CD4-positive, alpha-beta T cell treated with Interferon gamma for 1 hour (primary cell): ENCODE results near the gene DENND2A.
"Not testable (repeated sequence)": the region's sequence is repeated elsewhere in the genome, so short reads cannot be mapped to it uniquely, and the experiment has no call there.

Source experiments
- DNase-seq: peaks from one replicate; pipeline ENCODE4 v3.0.0-alpha.2; 2020

DENND2A gene, protein sequence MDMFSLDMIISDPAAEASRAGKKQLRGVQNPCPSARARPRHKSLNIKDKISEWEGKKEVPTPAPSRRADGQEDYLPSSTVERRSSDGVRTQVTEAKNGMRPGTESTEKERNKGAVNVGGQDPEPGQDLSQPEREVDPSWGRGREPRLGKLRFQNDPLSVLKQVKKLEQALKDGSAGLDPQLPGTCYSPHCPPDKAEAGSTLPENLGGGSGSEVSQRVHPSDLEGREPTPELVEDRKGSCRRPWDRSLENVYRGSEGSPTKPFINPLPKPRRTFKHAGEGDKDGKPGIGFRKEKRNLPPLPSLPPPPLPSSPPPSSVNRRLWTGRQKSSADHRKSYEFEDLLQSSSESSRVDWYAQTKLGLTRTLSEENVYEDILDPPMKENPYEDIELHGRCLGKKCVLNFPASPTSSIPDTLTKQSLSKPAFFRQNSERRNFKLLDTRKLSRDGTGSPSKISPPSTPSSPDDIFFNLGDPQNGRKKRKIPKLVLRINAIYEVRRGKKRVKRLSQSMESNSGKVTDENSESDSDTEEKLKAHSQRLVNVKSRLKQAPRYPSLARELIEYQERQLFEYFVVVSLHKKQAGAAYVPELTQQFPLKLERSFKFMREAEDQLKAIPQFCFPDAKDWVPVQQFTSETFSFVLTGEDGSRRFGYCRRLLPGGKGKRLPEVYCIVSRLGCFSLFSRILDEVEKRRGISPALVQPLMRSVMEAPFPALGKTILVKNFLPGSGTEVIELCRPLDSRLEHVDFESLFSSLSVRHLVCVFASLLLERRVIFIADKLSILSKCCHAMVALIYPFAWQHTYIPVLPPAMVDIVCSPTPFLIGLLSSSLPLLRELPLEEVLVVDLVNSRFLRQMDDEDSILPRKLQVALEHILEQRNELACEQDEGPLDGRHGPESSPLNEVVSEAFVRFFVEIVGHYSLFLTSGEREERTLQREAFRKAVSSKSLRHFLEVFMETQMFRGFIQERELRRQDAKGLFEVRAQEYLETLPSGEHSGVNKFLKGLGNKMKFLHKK

DNA sequence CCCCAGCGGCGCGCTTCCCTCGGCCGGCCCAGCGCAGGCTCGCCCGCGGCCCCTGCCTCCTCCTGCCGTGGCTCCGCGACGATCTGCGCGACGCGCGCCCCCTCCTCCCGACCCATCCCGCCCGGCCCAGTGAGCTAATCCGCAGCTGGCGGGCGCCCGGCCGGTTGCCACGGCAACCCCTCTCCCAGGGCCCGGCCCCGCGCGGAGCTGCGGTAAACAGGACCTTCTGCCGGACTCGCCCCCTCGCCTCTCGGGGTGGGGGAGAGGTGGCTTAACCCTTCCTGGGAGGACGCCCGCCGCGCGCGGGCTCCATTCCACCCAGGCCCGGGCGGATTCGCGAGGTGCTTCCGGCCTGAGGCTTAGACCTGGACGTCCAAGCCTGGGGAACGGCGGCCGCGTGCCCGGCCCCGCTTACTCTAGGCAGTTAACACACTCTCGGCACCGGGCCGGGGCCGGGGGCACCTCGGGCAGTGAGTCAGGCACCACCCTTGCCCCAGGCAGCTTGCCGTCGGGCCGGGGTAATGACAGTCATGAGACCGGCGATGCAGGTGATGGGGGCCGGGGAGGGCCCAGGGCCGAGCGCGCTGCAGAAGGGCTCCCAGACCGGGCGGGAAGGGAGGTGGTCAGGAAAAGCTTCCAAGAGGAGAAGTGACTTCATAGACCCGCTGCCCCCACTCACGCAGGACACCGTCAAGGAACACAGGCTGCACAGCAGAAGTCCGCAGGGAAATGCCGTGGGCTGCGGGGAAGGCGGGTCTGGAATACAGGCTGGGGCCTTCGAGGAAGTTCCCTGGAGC lies at the start of gene DENND2A:
DENND2A (minus strand) TSS at position 87 of the 797 bp plus-strand sequence. CDS start 38,416 bp downstream, outside the sequence.
- no peak for DNase-seq

DNA sequence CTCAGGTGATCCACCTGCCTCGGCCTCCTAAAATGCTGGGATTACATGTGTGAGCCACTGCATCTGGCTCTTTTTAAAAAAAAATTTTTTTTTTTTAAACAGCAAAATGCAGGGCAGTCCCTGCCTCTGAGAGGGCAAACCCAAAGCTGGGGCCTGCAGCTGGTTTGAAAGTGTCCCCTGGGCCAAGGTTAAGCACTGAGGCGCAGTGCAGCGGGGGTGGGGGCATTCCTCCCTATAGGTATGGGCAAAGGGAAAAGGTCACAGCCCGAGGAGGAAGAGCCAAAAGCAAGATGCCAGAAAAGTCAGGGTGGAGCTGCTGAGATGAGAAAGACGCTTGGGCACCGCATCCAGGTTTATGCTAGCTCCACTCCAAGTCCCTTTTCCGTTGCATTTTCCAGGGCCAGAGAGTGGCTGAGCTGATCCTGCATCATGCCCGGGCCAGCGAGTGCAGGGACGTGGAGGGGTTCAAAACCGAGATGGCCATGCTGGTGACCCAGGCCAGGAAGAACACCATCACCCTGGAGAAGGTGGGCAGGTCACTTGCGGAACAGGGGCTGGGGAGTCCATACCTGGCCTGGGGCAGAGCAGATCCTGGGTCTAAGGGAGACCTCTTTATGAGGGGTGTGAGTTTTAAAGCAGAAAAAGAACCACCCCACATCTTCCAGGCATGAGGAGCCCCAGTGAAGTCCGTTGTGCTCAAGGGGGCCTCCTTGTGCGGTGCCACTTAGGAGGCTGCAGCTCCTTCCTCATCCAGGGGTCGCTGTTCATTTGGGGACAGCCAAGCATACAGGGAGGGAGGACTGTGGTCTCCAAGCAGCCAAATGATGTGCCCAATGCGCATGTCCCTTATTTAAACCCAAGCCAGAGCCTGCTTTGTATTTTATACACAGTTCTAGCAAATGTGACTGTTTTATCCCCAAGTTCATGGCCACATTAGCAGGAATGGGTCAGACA lies 48.9 kb upstream of the DENND2A start:
- no peak for DNase-seq

- DNase-seq = no peak
Measured at GRCh38 chr7:140688341-140688740, 47.7 kb upstream of the DENND2A start.

GRCh38 chr7:140686921-140687320 lies 46.3 kb upstream of the DENND2A start:
- no peak for DNase-seq

- no peak for DNase-seq
Measured at GRCh38 chr7:140685407-140686087, 44.9 kb upstream of the DENND2A start.

DNA sequence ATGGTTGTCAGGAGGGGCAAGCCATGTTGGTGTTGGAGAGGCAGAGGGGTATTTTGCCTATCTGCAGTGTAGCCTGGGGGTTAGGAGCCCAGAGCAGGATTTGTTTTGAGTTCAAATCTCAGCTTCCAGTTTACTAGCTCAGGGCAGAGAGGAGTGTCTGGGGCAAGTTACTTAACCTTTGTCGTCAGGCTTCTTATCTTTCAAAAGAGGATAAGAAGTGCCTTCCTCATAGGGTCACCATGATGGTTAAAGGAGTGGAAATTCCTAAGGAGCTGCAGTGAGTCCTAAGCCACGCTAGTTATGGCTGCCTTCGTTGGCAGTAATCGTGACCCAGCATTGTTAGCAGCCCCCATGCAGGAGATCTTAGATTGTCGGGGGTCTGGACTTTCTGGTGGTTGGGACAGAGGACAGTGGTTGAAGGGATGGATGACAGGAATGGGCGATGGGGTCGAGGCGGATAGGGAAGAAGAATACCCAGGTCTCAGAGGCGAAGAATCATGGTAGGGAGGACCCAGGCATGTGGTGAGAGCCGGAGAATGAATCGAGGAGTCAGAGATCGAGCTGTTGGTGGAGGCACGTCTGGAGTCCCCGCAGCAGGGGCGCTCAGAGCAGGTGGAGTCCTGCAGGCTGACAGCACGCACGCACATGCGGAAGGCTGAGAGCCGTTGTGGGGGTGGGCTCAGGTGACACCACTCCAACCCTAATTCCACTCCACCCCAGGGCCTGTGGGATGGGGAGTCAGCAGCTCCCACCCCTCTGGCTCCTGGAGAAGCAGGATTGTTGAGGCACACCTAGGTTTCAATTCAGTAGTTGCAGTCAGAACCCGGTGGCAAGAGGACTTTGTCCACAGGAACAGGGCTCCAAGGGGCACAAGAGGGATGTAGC lies 43.7 kb upstream of the DENND2A start:
- no peak for DNase-seq

GRCh38 chr7:140683657-140684056 lies 43.0 kb upstream of the DENND2A start:
- no peak for DNase-seq

- no peak for DNase-seq
Measured at GRCh38 chr7:140681766-140682165, 41.2 kb upstream of the DENND2A start.

GRCh38 chr7:140680886-140681285 lies 40.3 kb upstream of the DENND2A start:
- DNase-seq = no peak

- no peak for DNase-seq
Measured at GRCh38 chr7:140679186-140679585, 38.6 kb upstream of the DENND2A start.

GRCh38 chr7:140678816-140679130 lies 38.2 kb upstream of the DENND2A start:
- DNase-seq = no peak

DNA sequence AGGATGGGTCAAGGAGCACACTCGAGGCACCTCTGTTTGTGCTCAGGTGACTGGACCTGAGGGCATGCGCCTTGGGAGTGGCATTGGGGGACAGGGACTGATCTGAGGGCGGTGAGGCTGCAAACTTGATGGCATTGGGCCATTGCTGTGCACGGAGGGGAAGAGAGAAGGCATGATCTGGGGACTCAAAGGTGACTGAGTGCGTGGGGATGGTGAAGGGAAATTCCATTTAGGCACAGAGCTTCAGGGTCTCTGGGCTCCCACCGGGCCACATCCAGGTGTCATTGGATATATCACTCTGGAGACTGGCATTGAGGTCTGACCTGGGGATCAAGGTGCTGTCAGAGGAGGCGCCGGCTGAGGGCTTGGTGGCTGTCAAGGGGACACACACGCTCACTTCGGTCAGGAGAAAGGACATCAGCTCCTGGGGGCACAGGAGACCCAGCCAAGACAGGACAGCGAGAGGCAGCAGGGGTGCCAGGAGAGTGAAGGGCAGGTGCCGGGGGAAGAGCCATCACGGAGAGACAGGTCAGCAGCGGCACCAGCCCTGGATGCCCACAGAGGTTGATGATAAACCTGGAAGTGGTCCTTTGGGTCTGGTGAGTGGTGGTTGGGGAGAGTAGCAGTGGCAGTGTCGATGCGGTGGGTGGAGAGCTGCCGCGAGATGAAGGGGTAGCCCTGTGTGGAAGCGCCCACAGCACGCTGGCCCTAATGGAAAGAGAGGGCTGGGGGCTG lies 37.6 kb upstream of the DENND2A start:
- DNase-seq = no peak

DNA sequence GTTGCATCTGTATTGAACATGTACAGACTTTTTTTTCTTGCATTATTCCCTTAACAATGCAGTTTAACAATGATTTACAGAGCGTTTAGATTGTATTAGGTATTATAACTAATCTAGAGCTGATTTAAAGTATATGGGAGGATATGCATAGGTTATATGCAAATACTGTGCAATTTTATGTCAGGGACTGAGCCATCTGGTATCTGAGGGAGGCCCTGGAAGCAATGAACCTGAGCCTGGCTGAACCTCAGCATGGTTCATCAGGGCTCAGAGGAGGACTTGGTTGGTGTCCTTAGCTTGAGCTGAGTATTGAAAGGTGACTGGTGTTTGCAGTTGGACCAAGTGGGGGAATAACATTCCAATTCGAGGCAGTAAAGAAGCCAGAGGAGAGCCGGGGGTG lies 36.9 kb upstream of the DENND2A start:
- no peak for DNase-seq

GRCh38 chr7:140676956-140677355 lies 36.3 kb upstream of the DENND2A start:
- not testable (repeated sequence) for DNase-seq

DNA sequence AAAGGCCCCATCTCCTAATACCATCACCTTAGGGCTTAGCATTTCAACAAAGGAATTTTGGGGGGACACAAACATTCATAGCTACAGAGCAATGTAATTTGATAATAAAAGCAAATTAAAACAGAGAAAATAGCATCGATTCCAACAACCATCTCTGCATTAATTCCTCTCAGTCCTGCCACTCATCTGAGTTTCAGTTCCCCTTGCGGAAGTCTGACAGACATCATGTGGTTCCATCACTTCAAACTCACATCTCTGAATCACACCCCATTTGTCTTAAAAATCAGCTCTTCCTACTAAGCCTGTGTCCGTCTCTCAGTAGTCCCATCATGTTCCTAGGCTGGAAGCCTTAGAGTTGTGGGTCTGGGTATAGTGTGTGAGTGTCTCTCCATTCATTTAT lies 35.7 kb upstream of the DENND2A start:
- DNase-seq = peak; percentile 33

DNA sequence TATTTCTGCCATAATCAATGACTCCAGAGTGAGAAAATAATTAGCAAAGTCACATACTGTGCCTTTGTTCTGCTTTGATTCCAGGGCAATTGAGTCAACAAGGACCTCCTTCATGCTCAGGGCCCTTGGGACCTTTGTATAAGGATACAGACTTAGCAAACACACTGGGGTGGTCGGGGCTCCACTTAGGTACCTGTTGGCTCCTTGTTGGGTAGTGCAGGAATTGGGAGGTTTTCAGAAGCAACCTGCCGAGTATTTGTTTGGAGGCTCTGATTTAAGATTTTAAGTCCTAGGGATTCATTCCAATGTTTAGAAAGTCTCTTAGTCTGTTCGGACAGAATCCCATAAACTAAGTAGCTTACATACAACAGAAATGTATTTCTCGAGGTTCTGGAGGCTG lies 35.1 kb upstream of the DENND2A start:
- no peak for DNase-seq

DNA sequence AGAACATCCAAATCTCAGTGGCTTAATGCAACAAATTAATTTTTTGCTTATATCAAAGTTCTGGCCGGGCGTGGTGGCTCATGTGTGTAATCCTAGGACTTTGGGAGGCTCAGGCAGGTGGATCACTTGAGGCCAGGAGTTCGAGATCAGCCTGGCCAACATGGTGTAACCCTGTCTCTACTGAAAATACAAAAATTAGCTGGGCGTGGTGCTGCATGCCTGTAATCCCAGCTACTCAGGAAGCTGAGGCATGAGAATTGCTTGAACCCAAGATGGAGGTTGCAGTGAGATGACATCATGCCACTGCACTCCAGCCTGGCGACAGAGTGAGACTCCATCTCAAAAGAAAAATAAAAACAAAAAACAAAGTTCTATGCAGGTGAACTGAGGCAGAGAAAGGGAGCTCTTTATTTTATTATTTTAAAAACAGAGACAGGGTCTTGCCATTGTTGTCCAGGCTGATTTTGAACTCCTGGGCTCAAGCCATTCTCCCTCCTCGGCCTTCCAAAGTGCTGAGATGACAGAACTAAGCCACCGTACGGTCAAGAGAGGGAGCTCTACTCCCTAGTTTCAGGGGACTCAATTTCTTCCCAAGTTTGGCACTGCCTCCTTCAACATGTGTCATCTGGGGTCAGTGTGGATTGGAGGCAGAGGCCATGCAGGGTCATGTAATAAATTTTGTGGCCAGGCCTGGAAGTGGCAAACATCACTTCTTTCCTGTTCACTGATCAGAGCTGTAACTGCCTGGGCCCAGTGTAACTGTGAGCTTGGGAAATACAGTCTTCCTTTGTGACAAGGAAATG lies 34.5 kb upstream of the DENND2A start:
- DNase-seq = peak; percentile 7

DNA sequence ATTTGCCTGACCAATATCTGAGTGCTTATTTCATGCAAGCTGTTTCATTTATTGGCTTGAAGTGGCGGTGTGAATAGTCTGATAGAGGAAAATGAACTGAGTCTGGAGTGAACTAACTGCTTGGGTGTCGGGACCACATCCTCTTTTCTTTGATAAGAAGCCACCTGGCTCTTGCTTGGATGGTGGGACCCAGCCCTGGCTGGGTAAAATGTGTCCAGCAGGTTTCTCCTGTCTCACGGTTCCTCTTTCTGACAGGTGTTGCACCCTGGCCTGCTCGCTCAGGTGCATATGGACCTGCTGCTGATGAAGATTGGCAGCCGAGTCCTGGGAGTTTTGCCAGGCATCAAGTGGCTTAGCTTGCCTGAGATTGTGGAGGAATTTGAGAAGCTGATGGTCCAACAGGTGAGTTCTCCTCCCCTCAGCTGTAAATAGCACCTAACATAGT lies 33.8 kb upstream of the DENND2A start:
- peak; percentile 6 for DNase-seq
